ENCODE measurements around the gene UBR3. TPM values are rescaled to one million over a fixed set of nuclear protein-coding genes. Genes with fewer than 3 reads are reported as not detected.

The UBR3 gene
- total RNA-seq, 1 donor from 2014 or later = 29.5 TPM

GRCh38 chr2:170077830-170078569 lies 250.7 kb downstream of the UBR3 start:
- Mint-ChIP-seq H3K9me3 (no peaks in the 10 kb centered on the region), H3K27me3 (ENCODE audit: low read depth) (no peaks in the 10 kb centered on the region), H3K4me3 (no peak overlapping the region), H3K4me1 (no peaks in the 10 kb centered on the region), H3K36me3 (ENCODE audit: low read depth) (peaks cover 11% of the 10 kb centered on the region), H3K27ac (ENCODE audit: unreplicated experiment) (peak overlapping the region; percentile 32)
- DNase-seq (ENCODE audit: low read depth, low spot score) = no peak
- no peak for TF ChIP-seq CTCF (conservative IDR thresholded peaks at IDR 0.05)

GRCh38 chr2:170084820-170085491 lies 257.7 kb downstream of the UBR3 start:
- no peak for TF ChIP-seq CTCF (conservative IDR thresholded peaks at IDR 0.05)
- no peak for DNase-seq (ENCODE audit: low read depth, low spot score)
- Mint-ChIP-seq H3K4me3 (no peak overlapping the region), H3K27ac (ENCODE audit: unreplicated experiment) (no peak overlapping the region), H3K36me3 (ENCODE audit: low read depth) (no peaks in the 10 kb centered on the region), H3K27me3 (ENCODE audit: low read depth) (no peaks in the 10 kb centered on the region), H3K4me1 (no peaks in the 10 kb centered on the region), H3K9me3 (no peaks in the 10 kb centered on the region)

- no peaks in the 10 kb centered on the region for H3K4me1 Mint-ChIP-seq
- TF ChIP-seq CTCF (conservative IDR thresholded peaks at IDR 0.05) = no peak
- peaks cover 3% of the 10 kb centered on the region for H3K9me3 Mint-ChIP-seq
- no peaks in the 10 kb centered on the region for H3K36me3 Mint-ChIP-seq (ENCODE audit: low read depth)
- H3K27ac Mint-ChIP-seq (ENCODE audit: unreplicated experiment) = no peak overlapping the region
- no peak overlapping the region for H3K4me3 Mint-ChIP-seq
- no peak for DNase-seq (ENCODE audit: low read depth, low spot score)
- H3K27me3 Mint-ChIP-seq (ENCODE audit: low read depth) = no peaks in the 10 kb centered on the region
Measured at GRCh38 chr2:170086117-170086688, 258.9 kb downstream of the UBR3 start.

GRCh38 chr2:170086751-170087412 lies 259.6 kb downstream of the UBR3 start:
- no peak for DNase-seq (ENCODE audit: low read depth, low spot score)
- no peaks in the 10 kb centered on the region for H3K4me1 Mint-ChIP-seq
- H3K36me3 Mint-ChIP-seq (ENCODE audit: low read depth) = peaks cover under 1% of the 10 kb centered on the region
- H3K4me3 Mint-ChIP-seq = no peak overlapping the region
- H3K27me3 Mint-ChIP-seq (ENCODE audit: low read depth) = no peaks in the 10 kb centered on the region
- peaks cover 3% of the 10 kb centered on the region for H3K9me3 Mint-ChIP-seq
- no peak for TF ChIP-seq CTCF (conservative IDR thresholded peaks at IDR 0.05)
- no peak overlapping the region for H3K27ac Mint-ChIP-seq (ENCODE audit: unreplicated experiment)

- Mint-ChIP-seq H3K27ac (ENCODE audit: unreplicated experiment) (no peak overlapping the region), H3K4me3 (no peak overlapping the region)
- TF ChIP-seq CTCF (conservative IDR thresholded peaks at IDR 0.05) = no peak
Measured at GRCh38 chr2:170087413-170087793, 260.1 kb downstream of the UBR3 start.

More at GRCh38 chr2:170087413-170087793, 260.1 kb downstream of the UBR3 start:
- peaks cover 3% of the 10 kb centered on the region for H3K36me3 Mint-ChIP-seq (ENCODE audit: low read depth)
- H3K4me1 Mint-ChIP-seq = no peaks in the 10 kb centered on the region
- H3K27me3 Mint-ChIP-seq (ENCODE audit: low read depth) = no peaks in the 10 kb centered on the region
- peaks cover 3% of the 10 kb centered on the region for H3K9me3 Mint-ChIP-seq
- no peak for DNase-seq (ENCODE audit: low read depth, low spot score)
